GM18505 (cell line): ENCODE measurements around the gene CNPY1.
"Not testable (repeated sequence)": the region's sequence is repeated elsewhere in the genome, so short reads cannot be mapped to it uniquely, and the experiment has no call there.

ENCODE experiments used
- ATAC-seq: cut with Tn5 transposase; IDR thresholded peaks from one replicate; pipeline ENCODE4 v1.9.1; 2021; ENCODE audit not compliant: unreplicated experiment
- POLR2A ChIP-seq: IDR thresholded peaks from 4 replicates; pipeline ENCODE4 v1.6.1; 2011; ENCODE audit warnings: borderline replicate concordance; ENCODE audit not compliant: insufficient read depth, insufficient read length; ENCODE audit errors: extremely low read depth

CNPY1 gene

DNA sequence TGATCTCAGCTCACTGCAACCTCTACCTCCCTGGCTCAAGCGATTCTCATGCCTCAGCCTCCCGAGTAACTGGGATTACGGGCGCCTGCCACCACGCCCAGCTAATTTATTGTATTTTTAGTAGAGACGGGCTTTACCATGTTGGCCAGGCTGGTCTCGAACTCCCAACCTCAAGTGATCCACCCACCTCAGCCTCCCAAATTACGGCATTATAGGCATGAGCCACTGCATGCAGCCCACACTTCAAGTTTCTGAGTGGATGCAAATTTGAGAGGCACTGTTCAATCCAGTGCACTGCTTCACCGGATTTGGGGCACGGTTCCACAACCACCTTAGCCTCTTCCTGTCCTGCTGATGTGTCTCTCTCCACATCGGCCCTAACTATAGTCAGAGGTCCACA, 16.5 kb downstream of the CNPY1 start:
- no peak for ATAC-seq
- no peak for TF ChIP-seq POLR2A

DNA sequence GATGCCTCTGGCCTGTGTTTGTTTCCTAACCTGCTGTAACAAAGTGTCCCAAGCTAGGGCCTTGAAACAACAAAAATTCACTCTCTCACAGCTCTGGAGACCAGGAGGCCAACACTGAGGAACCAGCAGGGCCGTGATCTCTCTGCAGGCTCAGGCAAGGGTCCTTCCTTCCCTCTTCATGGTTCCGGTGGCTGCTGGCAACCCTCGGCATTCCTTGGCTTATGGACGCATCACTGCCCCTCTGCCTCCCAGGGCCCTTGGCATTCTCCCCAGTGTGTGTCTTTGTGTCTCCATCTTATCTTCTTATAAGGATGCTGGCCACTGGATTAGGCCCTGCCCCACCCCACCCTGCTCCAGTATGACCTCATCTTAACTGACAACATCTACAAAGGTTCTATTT, 17.0 kb downstream of the CNPY1 start:
- no peak for TF ChIP-seq POLR2A
- no peak for ATAC-seq

DNA sequence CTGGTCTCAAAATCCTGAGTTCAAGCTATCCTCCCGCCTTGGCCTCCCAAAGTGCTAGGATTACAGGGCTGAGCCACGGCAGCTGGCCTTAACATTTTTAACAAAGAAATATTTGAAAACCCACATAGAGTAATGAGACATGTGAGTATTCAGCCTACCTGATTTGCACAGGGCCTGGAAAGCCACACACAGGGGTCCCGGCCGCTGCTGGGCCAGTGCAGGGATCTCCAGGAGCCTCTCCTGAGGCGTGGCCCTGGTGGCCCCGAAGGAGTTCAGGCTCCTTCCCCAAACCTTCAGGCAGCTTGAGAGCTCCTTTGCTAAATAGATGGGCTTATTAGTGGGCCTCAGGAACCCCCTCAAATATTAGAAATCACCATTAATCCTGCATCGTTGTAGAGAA, 18.7 kb downstream of the CNPY1 start:
- no peak for TF ChIP-seq POLR2A
- ATAC-seq = no peak

DNA sequence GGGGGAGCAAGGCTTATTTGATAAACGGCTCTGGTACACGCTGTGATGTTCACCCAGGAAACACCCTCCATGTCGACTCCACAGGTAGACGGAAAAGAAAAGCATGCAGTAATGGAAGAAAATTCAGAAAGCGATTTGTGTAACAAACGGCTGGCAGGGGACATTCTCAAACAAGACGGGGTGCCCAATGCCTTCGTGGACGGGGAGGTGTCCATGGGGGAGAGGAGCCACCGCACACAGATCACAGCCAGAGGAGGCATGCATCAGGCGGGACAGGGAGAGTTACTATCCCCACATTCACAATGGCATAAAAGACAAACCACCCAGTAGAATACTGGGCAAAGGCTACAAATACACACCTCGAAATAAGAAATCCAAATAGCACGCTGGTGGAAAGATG, 20.1 kb downstream of the CNPY1 start:
- TF ChIP-seq POLR2A = no peak
- ATAC-seq = no peak

DNA sequence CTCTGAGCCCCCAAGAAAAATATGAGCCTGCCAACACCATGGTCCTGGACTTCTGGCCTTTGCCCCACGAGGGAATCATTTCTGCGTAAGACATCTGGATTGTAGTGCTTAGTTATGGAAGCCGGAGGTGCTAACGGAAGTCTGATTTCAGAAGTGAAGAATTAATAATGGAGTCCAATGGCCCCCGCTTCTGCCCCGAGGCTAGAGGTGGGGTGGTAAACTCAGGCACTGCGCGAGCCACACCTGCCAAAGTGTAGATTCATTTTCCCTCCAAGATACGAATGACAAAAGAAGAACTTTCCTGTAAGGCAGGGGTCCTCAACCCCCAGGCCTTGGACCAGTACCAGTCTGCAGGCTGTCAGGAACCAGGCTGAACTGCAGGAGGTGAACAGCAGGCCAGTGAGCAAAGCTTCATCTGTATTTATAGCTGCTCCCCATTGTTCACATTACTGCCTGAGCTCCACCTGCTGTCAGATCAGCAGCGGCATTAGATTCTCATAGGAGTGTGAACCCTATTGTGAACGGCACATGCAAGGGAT, 22.3 kb downstream of the CNPY1 start:
- no peak for TF ChIP-seq POLR2A
- ATAC-seq = no peak

DNA sequence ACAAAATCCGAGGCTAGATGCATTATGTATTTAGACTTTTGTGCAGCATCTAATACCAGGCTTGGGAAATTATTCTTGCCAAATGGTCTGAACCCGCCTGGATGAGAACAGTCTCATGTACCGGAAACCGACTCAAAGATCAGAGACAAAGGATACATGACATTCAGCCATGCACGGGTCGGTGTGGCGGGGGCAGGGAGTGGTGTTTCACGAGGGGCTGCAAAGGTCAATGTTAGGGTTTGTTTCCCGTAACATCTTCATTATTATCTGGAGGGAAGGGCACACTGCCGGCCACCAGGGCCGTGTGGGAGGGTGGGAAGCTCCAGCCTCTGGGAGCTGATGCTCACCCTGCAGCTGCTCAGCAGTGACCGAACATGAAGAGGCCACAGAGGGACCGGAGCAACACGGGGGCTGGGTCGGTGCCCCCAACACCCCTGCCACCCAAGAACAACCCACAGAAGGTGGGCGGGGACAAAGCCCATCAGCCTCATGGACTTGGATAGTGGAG, 23.1 kb downstream of the CNPY1 start:
- no peak for TF ChIP-seq POLR2A
- ATAC-seq = no peak

DNA sequence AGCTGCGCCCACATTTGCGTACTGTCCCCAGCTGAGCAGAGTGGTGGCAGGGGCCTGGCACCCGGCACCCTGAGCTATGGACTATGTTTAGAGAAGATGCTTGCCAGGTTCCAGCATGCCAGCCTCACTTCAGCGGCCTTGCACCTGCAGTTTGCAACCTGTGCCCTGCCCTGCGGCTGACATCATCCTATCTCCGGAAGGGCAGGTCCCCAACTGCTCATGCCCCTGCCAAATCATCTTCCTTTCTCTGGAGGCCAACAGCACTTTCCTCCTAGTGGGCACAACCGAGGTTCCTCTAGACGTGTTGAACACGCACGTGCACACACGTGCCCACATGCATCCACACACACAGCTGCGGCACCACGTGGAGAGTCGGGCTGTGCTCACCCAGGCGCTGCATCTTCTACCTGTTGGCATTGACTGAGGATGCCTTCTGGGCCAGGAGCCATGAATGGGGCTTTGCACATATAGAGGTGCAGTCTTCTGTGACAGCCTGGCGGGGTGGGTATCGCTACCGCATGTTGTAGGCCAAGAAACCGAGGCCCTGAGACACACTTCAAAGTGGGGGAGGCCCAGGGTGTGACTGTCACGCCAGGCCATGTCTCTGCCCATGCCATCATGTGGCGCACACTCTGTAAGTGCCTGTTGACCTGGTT, 24.5 kb downstream of the CNPY1 start:
- ATAC-seq = no peak
- TF ChIP-seq POLR2A = no peak

DNA sequence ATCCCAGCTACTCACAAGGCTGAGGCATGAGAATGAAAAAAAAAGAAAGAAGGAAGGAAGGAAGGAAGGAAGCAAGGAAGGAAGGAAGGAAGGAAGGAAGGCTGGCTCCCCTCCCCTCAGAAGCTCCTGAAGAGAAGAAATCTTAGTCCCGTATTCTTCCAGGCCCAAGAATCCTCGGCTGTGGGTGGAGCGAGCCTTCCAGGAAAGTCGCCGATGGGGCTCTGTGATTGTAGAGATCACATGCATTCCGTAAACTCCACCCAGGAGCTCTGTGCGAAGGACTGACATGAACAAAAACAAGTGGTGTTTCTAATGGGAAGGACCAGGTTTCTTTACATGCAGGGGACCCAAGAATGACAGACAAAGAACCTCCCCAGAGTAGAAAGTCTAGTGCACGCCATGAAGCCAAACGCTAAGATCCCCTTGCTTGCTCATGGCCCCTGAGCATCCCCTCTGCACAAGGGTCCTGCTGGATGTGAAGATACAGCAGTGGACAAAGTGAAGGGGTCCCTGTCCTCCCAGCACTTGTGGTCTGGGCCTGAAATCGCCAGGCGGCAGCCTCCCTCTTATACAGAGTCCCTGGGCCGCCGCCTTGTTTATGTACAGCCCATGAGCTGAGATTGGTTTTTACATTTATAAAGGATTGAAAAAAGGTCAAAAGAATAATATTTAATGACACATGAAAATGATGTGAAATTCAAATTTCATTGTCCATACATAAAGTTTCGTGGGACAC, 25.2 kb downstream of the CNPY1 start:
- no peak for TF ChIP-seq POLR2A
- no peak for ATAC-seq

DNA sequence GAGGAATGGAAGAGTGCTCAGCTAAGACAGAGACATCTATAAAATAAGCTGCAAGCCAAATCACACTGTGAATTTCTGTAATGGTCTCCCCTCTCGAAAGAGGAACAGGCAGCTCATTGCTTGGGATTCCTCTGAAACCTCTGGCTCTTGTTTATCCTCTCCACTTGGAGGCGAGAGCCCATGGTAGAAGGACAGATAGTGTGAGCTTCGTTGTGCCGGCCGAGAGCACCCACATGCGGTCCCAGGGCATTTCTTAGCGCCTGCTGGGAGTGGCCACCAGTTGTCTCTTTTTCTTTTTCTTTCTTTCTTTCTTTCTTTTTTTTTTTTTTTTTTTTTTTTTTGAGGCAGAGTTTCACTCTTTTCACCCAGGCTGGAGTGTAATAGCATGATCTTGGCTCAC, 26.2 kb downstream of the CNPY1 start:
- ATAC-seq = no peak
- TF ChIP-seq POLR2A = no peak

DNA sequence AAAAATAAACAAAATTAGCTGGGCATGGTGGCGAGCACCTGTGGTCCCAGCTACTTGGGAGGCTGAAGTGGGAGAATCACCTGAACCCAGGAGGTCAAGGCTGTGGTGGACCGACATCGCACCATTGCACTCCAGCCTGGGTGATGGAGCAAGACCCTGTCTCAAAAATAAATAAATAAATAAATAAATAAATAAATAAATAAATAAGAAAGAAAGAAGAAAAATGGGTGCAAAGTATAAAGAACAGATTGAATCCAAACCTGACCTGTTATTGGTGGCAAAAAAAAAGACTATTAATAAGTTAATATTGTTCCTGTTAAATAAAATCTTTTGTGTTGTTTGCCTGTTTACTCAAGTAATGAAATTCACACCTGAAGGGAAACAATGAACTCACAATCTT, 27.0 kb downstream of the CNPY1 start:
- ATAC-seq = not testable (repeated sequence)

DNA sequence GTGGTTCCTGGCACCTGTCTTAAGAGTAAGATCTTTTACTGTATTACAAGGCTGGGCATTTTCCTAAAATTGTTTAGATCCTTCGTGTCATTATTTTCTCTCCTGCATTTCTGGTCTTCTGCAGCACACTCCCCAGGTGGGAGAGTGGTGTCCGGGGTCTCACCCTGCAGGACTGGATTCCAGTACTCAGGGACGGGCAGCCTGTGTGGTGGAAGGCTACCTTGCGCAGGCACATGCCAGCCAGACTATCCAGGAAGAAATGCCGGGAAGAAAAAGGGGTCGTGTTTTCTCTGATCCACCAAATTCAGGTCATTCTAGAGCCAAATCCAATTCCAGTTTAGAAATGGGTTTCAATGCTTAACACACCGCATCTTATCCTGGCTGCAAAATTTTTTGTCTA, 27.7 kb downstream of the CNPY1 start:
- no peak for TF ChIP-seq POLR2A
- no peak for ATAC-seq

DNA sequence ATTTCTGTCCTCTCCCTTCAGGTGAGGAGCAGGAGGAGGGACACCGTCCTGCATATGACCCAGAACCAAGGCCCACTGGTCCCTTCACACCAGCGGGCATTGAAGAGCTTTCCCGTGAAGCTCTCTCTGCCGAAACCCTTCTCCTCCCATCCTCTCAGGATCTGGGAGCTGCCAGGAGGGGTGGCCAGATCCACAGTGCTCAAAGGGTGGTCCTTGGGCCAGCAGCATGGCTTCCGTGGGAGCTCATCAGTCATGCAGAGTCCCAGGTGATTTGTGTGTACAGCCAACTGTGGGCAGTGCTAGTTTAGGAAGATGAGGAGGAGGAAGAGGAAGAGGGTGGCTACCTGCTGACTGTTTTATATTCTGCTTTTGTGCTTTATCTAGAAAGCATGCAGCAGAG, 28.4 kb downstream of the CNPY1 start:
- TF ChIP-seq POLR2A = no peak
- no peak for ATAC-seq

DNA sequence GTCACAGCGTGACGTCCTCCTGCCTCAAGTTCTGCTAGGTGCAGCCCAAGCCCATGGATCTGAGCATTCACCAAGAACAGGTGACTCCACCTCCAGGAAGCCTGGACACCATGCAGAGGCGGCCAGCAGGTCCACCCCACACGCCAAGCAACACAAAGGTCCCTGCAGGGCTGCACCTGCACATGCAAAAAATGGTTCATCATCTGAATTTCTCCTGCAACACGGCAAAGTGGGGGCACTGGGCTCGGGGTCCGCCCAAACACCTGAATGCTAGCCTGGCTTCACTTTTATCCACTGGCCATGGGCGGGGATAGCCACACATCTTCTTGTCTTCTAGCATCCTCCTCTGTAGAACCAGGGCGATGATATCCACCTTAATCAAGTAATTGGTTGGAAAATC, 28.9 kb downstream of the CNPY1 start:
- ATAC-seq = no peak
- no peak for TF ChIP-seq POLR2A

DNA sequence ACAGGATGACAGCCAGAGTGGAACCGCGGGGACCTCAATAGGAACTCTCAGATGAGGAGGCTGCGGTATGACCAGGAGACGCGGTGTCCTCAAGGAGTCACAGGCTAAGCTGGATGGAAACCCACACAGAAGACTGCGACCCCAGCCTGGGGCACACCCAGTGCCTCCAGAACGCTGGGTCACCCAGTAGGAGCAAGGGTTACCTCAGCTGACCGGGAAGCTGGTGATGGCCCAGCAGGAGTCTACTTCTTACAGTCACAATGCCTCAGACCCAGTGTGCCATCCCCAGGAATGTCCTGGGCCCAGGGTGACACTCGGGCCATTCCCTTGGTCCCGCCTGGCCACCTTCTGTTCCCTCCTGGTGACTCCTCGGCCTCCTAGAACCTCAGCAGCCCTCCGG, 29.9 kb downstream of the CNPY1 start:
- TF ChIP-seq POLR2A = no peak
- no peak for ATAC-seq
